GM21390 (cell line): ENCODE measurements around the gene DAB1.
A peak's percentile ranks its signal among the peaks of the same experiment; 100 is the strongest.

ENCODE experiments used
- ATAC-seq: cut with Tn5 transposase; IDR thresholded peaks from one replicate; pipeline ENCODE4 v1.9.1; 2021; ENCODE audit not compliant: unreplicated experiment

Gene DAB1

GRCh38 chr1:57319791-57320190, 104.1 kb downstream of the DAB1 start:
- ATAC-seq: no peak

GRCh38 chr1:57319165-57319564, 104.7 kb downstream of the DAB1 start:
- no peak for ATAC-seq

GRCh38 chr1:57316861-57317260, 107.0 kb downstream of the DAB1 start:
- no peak for ATAC-seq

GRCh38 chr1:57316291-57316690, 107.6 kb downstream of the DAB1 start:
- no peak for ATAC-seq

GRCh38 chr1:57312869-57313268, 111.0 kb downstream of the DAB1 start:
- ATAC-seq: no peak

GRCh38 chr1:57311411-57311810, 112.4 kb downstream of the DAB1 start:
- no peak for ATAC-seq

- no peak for ATAC-seq
Observed at GRCh38 chr1:57311006-57311405, 112.9 kb downstream of the DAB1 start.

GRCh38 chr1:57309630-57310029, 114.2 kb downstream of the DAB1 start:
- no peak for ATAC-seq

GRCh38 chr1:57307392-57308170, 116.3 kb downstream of the DAB1 start:
- ATAC-seq: peak; percentile 92

- no peak for ATAC-seq
Observed at GRCh38 chr1:57304591-57304990, 119.3 kb downstream of the DAB1 start.

- no peak for ATAC-seq
Observed at GRCh38 chr1:57302812-57303596, 120.9 kb downstream of the DAB1 start.

GRCh38 chr1:57300186-57300585, 123.7 kb downstream of the DAB1 start:
- ATAC-seq: no peak

GRCh38 chr1:57296726-57297250, 127.1 kb downstream of the DAB1 start:
- ATAC-seq: no peak

- no peak for ATAC-seq
Observed at GRCh38 chr1:57295326-57295725, 128.5 kb downstream of the DAB1 start.

GRCh38 chr1:57294177-57294576, 129.7 kb downstream of the DAB1 start:
- no peak for ATAC-seq

- no peak for ATAC-seq
Observed at GRCh38 chr1:57293214-57293613, 130.6 kb downstream of the DAB1 start.

- ATAC-seq: no peak
Observed at GRCh38 chr1:57289781-57290180, 134.1 kb downstream of the DAB1 start.

- no peak for ATAC-seq
Observed at GRCh38 chr1:57285992-57286391, 137.9 kb downstream of the DAB1 start.

GRCh38 chr1:57282411-57282810, 141.4 kb downstream of the DAB1 start:
- ATAC-seq: no peak

GRCh38 chr1:57281324-57281723, 142.5 kb downstream of the DAB1 start:
- ATAC-seq: no peak

- ATAC-seq: no peak
Observed at GRCh38 chr1:57279909-57280666, 143.8 kb downstream of the DAB1 start.
